ENCODE results near the gene GGA1.

- no peak for TF ChIP-seq CTCF (conservative IDR thresholded peaks at IDR 0.05)
- TF ChIP-seq EZH2 (IDR thresholded peaks at IDR 0.05; ENCODE audit: low read depth), result no peak
Measured at GRCh38 chr22:37568012-37568411, 40.6 kb upstream of the GGA1 start.

All from PC-9 (cell line).